ENCODE data around the gene CFAP97D2. TPM values are rescaled to one million over a fixed set of nuclear protein-coding genes. Genes with fewer than 3 reads are reported as not detected.

Gene CFAP97D2
- total RNA-seq = 0.10 and 0.27 TPM in 2 replicates

DNA sequence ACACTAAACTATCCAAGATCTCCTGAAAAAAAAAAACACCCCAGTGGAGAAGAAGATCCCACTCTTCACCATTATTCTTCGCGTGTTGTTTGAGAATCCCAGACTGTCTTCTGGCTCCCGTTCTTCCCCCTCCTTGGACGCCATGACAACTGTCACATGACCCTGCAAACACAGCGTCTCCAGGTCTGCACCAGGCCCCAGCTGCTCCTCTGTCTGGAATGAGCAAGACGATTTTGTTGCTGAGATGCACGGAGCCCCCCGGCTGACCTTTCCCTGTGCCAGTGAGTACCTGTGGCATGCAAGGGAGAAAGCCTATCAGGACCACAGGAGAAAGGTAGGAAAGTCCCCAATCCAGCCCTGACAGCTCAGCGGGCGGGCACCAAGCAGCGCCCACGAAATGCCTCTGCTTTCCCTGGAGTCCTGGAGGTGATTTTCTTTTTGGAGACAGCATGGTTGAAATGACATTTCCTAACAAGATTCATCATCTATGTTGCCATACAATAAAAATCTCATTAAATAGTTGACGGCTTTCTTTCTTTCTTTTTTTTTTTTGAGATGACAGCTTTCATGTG is at the start of gene CFAP97D2:
Gene CFAP97D2, plus strand, starts transcription at position 171 of the 572 bp plus-strand sequence. Its CDS starts 74 bp downstream, at position 245.

DNA sequence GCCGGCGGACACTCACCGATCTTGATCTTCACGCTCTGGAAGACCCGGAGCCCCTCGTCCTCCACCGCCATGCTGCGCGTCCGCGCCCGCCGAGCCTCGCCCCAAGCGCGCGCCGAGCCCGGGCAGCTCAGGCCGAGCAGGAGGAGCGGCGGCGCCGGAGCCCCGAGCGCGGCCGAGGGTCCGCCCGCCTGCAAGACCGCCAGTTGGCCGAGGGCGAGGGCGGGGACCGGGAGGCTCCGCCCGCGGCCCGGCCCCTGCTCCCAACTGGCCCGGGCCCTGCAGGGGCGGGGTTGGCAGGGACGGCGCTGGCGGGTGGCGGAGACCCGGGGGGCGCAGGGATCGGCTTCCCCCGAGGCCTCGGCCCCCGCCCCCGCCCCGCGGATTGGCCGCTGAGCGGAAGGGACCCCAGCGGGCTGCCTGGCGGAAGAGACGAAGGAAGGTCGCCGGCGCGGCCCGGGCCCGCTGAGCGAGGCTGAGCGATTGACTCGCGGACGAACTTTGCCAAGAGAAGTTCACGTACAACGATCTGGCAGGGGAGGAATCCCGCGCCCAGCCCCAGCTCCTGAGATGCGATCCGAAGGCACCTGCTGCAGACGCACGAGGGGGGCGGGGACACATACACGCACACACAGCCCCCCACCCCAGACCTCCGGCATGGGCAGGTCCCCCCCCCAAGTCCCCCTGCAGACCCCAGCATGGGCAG is 46.5 kb upstream of the CFAP97D2 start, which contains the start of gene RASA3:
Gene RASA3, minus strand, starts transcription at position 205 of the 703 bp plus-strand sequence. Its CDS starts 134 bp downstream, at position 71.

DNA sequence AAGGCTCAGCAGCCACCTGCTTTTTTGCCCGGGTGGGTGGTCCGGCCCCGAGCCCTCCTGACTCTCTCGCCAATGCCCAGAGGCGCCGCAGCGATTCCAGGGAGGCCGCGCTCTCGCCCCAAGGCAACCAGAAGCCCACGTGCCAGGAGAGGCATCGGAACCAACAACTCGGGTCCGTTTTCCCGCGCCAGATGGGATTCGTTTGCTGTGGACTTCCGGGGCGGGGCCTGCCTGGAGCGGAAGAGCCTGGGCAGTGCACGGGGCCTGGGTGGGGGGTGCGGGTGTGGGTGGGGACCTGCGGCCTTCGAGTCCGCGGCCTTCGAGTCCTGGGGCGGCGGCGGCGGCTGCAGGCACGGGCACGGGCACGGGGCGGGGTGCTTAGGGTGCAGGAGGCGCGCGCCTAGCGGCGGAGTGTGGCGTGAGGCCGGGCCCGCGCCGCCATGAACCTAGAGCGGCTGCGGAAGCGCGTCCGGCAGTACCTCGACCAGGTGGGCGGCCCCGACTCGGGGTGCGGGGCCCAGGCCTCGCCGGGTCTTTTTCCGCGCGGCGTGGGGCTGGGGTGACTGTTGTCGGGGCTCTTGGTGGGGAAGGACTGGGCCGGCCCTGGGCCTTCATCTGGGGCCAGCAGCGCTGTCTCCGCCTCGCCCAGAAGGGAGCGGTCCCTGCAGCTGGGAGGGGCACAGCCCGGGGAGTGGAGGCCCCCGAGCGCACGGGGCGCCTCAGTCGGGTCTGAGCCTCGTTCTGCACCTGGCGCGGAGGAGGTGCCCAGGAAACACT is 55.8 kb downstream of the CFAP97D2 start, which contains the start of gene CDC16:
Gene CDC16, plus strand, starts transcription at position 253 of the 777 bp plus-strand sequence. Its CDS starts 188 bp downstream, at position 441.

Other genes with a start within 250 kb of the CFAP97D2 start
- 0.05 TPM in 1 of 2 replicates, not detected in the other for gene C13orf46, start 205.2 kb upstream of the CFAP97D2 start, total RNA-seq
- gene RASA3, start 46.6 kb upstream of the CFAP97D2 start, total RNA-seq = 43.3 and 43.6 TPM in 2 replicates
- gene CDC16, start 55.6 kb downstream of the CFAP97D2 start, total RNA-seq = 21.4 and 26.0 TPM in 2 replicates
- gene UPF3A, start 102.3 kb downstream of the CFAP97D2 start, total RNA-seq = 17.8 and 24.4 TPM in 2 replicates
- gene CHAMP1, start 135.2 kb downstream of the CFAP97D2 start, total RNA-seq = 14.5 and 16.7 TPM in 2 replicates

All from mammary microvascular endothelial cell (primary cell).